ENCODE results near the gene JDP2.

DNA sequence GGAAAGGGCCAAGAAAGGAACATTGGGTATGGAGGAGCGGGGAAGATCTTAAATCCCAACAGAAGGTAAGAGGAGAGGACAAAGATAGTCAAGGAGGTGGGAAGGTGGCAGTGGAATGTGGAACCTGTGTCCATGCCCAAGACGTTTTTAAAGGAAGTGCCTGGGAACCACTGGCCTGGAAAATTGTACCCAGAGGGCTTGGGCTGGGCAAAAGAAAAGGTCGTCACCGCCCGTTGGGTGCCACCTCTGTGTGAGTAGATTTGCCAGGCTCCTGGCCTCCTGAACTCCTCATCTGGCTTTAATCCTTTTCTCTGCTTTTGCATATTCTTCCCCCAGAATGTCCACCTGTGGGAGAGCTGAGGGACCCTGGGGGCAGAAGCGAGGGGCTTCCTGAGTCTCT lies 32.6 kb downstream of the JDP2 start:
- TF ChIP-seq, protein P1, sequence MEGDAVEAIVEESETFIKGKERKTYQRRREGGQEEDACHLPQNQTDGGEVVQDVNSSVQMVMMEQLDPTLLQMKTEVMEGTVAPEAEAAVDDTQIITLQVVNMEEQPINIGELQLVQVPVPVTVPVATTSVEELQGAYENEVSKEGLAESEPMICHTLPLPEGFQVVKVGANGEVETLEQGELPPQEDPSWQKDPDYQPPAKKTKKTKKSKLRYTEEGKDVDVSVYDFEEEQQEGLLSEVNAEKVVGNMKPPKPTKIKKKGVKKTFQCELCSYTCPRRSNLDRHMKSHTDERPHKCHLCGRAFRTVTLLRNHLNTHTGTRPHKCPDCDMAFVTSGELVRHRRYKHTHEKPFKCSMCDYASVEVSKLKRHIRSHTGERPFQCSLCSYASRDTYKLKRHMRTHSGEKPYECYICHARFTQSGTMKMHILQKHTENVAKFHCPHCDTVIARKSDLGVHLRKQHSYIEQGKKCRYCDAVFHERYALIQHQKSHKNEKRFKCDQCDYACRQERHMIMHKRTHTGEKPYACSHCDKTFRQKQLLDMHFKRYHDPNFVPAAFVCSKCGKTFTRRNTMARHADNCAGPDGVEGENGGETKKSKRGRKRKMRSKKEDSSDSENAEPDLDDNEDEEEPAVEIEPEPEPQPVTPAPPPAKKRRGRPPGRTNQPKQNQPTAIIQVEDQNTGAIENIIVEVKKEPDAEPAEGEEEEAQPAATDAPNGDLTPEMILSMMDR (IDR thresholded peaks at IDR 0.05) = no peak
- TF ChIP-seq POLR2A (IDR thresholded peaks at IDR 0.05) = no peak

All from body of pancreas (tissue), 4 donors.